ENCODE results near the gene LMX1A. TPM values are rescaled to one million over a fixed set of nuclear protein-coding genes. Genes with fewer than 3 reads are reported as not detected.
A peak's percentile ranks its signal among the peaks of the same experiment; 100 is the strongest.

LMX1A gene
- total and polyA plus RNA-seq, 2 of the 13 experiments (the other 11 are each of a cell fraction or from before 2014, with no cell fraction given): 0.07 TPM; not detected in 1

GRCh38 chr1:165253818-165254254, 102.7 kb downstream of the LMX1A start (continued):
- TF ChIP-seq TIGD3 (CRISPR knock-in tag; IDR thresholded peaks at IDR 0.05; ENCODE audit: borderline replicate concordance): no peak
- no peak for TF ChIP-seq NCOA5 (CRISPR knock-in tag; IDR thresholded peaks at IDR 0.05)
- TF ChIP-seq KLF12 (CRISPR knock-in tag; IDR thresholded peaks at IDR 0.05; ENCODE audit: borderline replicate concordance): no peak
- no peak for TF ChIP-seq ZNF264 (CRISPR knock-in tag; IDR thresholded peaks at IDR 0.05)
- TF ChIP-seq ONECUT2 (CRISPR knock-in tag; IDR thresholded peaks at IDR 0.05): peak; percentile 96
- no peak for TF ChIP-seq ZNF33B (CRISPR knock-in tag; IDR thresholded peaks at IDR 0.05)
- TF ChIP-seq RARA (CRISPR knock-in tag; IDR thresholded peaks at IDR 0.05): no peak
- no peak for TF ChIP-seq ZBTB20 (CRISPR knock-in tag; IDR thresholded peaks at IDR 0.05; ENCODE audit: borderline replicate concordance, low read depth)
- no peak for TF ChIP-seq ZNF83 (CRISPR knock-in tag; IDR thresholded peaks at IDR 0.05; ENCODE audit: borderline replicate concordance)
- TF ChIP-seq ETV5 (CRISPR knock-in tag; IDR thresholded peaks at IDR 0.05; ENCODE audit: borderline replicate concordance): no peak
- TF ChIP-seq, protein P1, sequence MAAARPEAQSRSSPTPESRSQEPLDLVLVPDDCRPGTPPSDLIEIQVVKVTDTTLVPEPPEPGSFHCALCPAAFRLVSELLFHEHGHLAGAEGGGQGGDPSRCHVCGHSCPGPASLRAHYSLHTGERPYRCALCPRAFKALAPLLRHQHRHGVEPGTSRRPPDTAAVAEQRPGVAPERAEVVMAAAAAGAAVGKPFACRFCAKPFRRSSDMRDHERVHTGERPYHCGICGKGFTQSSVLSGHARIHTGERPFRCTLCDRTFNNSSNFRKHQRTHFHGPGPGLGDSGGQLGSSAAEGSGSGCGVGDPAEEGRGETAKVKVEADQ (CRISPR knock-in tag; IDR thresholded peaks at IDR 0.05; ENCODE audit: borderline replicate concordance): no peak
- TF ChIP-seq RELA (CRISPR knock-in tag; IDR thresholded peaks at IDR 0.05): no peak
- no peak for TF ChIP-seq ZNF570 (CRISPR knock-in tag; IDR thresholded peaks at IDR 0.05; ENCODE audit: borderline replicate concordance)
- TF ChIP-seq, protein P2, sequence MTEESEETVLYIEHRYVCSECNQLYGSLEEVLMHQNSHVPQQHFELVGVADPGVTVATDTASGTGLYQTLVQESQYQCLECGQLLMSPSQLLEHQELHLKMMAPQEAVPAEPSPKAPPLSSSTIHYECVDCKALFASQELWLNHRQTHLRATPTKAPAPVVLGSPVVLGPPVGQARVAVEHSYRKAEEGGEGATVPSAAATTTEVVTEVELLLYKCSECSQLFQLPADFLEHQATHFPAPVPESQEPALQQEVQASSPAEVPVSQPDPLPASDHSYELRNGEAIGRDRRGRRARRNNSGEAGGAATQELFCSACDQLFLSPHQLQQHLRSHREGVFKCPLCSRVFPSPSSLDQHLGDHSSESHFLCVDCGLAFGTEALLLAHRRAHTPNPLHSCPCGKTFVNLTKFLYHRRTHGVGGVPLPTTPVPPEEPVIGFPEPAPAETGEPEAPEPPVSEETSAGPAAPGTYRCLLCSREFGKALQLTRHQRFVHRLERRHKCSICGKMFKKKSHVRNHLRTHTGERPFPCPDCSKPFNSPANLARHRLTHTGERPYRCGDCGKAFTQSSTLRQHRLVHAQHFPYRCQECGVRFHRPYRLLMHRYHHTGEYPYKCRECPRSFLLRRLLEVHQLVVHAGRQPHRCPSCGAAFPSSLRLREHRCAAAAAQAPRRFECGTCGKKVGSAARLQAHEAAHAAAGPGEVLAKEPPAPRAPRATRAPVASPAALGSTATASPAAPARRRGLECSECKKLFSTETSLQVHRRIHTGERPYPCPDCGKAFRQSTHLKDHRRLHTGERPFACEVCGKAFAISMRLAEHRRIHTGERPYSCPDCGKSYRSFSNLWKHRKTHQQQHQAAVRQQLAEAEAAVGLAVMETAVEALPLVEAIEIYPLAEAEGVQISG (CRISPR knock-in tag; IDR thresholded peaks at IDR 0.05): peak; percentile 61; the same call in 1 of the 2 replicates
- TF ChIP-seq ZNF260 (CRISPR knock-in tag; IDR thresholded peaks at IDR 0.05; ENCODE audit: borderline replicate concordance, low read depth): no peak
- TF ChIP-seq POLR2G (IDR thresholded peaks at IDR 0.05; ENCODE audit: low read depth, low read length): peak; percentile 54; the same call in 1 of the 2 replicates
- TF ChIP-seq PITX1 (CRISPR knock-in tag; IDR thresholded peaks at IDR 0.05): peak; percentile 73; the same call in 1 of the 2 replicates
- TF ChIP-seq, protein P3, sequence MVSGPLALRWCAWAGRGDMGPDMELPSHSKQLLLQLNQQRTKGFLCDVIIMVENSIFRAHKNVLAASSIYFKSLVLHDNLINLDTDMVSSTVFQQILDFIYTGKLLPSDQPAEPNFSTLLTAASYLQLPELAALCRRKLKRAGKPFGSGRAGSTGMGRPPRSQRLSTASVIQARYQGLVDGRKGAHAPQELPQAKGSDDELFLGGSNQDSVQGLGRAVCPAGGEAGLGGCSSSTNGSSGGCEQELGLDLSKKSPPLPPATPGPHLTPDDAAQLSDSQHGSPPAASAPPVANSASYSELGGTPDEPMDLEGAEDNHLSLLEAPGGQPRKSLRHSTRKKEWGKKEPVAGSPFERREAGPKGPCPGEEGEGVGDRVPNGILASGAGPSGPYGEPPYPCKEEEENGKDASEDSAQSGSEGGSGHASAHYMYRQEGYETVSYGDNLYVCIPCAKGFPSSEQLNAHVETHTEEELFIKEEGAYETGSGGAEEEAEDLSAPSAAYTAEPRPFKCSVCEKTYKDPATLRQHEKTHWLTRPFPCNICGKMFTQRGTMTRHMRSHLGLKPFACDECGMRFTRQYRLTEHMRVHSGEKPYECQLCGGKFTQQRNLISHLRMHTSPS (CRISPR knock-in tag; IDR thresholded peaks at IDR 0.05; ENCODE audit: low read depth): peak; percentile 74
- peak; percentile 30; the same call in 1 of the 2 replicates for TF ChIP-seq ARID4A (CRISPR knock-in tag; IDR thresholded peaks at IDR 0.05; ENCODE audit: borderline replicate concordance)
